ENCODE results near the gene GAPVD1.
"Not testable (repeated sequence)": the region's sequence is repeated elsewhere in the genome, so short reads cannot be mapped to it uniquely, and the experiment has no call there.

The GAPVD1 gene

GRCh38 chr9:125316359-125316758 lies 54.7 kb downstream of the GAPVD1 start:
- not testable (repeated sequence) for DNase-seq

GRCh38 chr9:125317704-125318103 lies 56.1 kb downstream of the GAPVD1 start:
- no peak for DNase-seq

GRCh38 chr9:125321496-125321895 lies 59.9 kb downstream of the GAPVD1 start:
- DNase-seq: no peak

GRCh38 chr9:125323615-125324014 lies 62.0 kb downstream of the GAPVD1 start:
- no peak for DNase-seq

- DNase-seq: no peak
Observed at GRCh38 chr9:125325826-125326225, 64.2 kb downstream of the GAPVD1 start.

- DNase-seq: peak; percentile 5
Observed at GRCh38 chr9:125329978-125330377, 68.4 kb downstream of the GAPVD1 start.

- no peak for DNase-seq
Observed at GRCh38 chr9:125330587-125330986, 69.0 kb downstream of the GAPVD1 start.

GRCh38 chr9:125332527-125332926 lies 70.9 kb downstream of the GAPVD1 start:
- DNase-seq: no peak

- no peak for DNase-seq
Observed at GRCh38 chr9:125337236-125337635, 75.6 kb downstream of the GAPVD1 start.

- no peak for DNase-seq
Observed at GRCh38 chr9:125338929-125339328, 77.3 kb downstream of the GAPVD1 start.

- peak; percentile 69 for DNase-seq
Observed at GRCh38 chr9:125341566-125341965, 79.9 kb downstream of the GAPVD1 start.

- no peak for DNase-seq
Observed at GRCh38 chr9:125343518-125344275, 82.1 kb downstream of the GAPVD1 start.

GRCh38 chr9:125346080-125346732 lies 84.6 kb downstream of the GAPVD1 start:
- peak; percentile 10 for DNase-seq

GRCh38 chr9:125355601-125356000 lies 94.0 kb downstream of the GAPVD1 start:
- no peak for DNase-seq

- no peak for DNase-seq
Observed at GRCh38 chr9:125356032-125356431, 94.4 kb downstream of the GAPVD1 start.

- DNase-seq: no peak
Observed at GRCh38 chr9:125359011-125359410, 97.4 kb downstream of the GAPVD1 start.

- DNase-seq: no peak
Observed at GRCh38 chr9:125360601-125361000, 99.0 kb downstream of the GAPVD1 start.

GRCh38 chr9:125361837-125362531 lies 100.4 kb downstream of the GAPVD1 start:
- no peak for DNase-seq

- no peak for DNase-seq
Observed at GRCh38 chr9:125366676-125367075, 105.0 kb downstream of the GAPVD1 start.

GRCh38 chr9:125370786-125371185 lies 109.2 kb downstream of the GAPVD1 start:
- DNase-seq: no peak

GRCh38 chr9:125372441-125373226 lies 111.0 kb downstream of the GAPVD1 start:
- no peak for DNase-seq

- DNase-seq: peak; percentile 41
Observed at GRCh38 chr9:125374443-125375309, 113.0 kb downstream of the GAPVD1 start.
